GM18520 (cell line): ENCODE results near the gene CELF5.
"Not testable (repeated sequence)": the region's sequence is repeated elsewhere in the genome, so short reads cannot be mapped to it uniquely, and the experiment has no call there.

Experiments used
- ATAC-seq: cut with Tn5 transposase; IDR thresholded peaks from one replicate; pipeline ENCODE4 v1.9.1; 2021; ENCODE audit not compliant: unreplicated experiment

The CELF5 gene

GRCh38 chr19:3189702-3190469 lies 34.6 kb upstream of the CELF5 start:
- ATAC-seq = no peak

- ATAC-seq = no peak
Measured at GRCh38 chr19:3190470-3190770, 34.0 kb upstream of the CELF5 start.

GRCh38 chr19:3190921-3191805 lies 33.3 kb upstream of the CELF5 start:
- ATAC-seq = no peak

GRCh38 chr19:3191806-3192104 lies 32.7 kb upstream of the CELF5 start:
- ATAC-seq = not testable (repeated sequence)

- no peak for ATAC-seq
Measured at GRCh38 chr19:3192228-3192635, 32.2 kb upstream of the CELF5 start.

- ATAC-seq = no peak
Measured at GRCh38 chr19:3192684-3193083, 31.8 kb upstream of the CELF5 start.

GRCh38 chr19:3193256-3194105 lies 31.0 kb upstream of the CELF5 start:
- ATAC-seq = no peak

GRCh38 chr19:3194106-3195087 lies 30.1 kb upstream of the CELF5 start:
- no peak for ATAC-seq

- no peak for ATAC-seq
Measured at GRCh38 chr19:3196064-3196932, 28.2 kb upstream of the CELF5 start.

GRCh38 chr19:3196933-3197205 lies 27.6 kb upstream of the CELF5 start:
- no peak for ATAC-seq

- no peak for ATAC-seq
Measured at GRCh38 chr19:3198901-3199700, 25.4 kb upstream of the CELF5 start.

GRCh38 chr19:3201072-3201700 lies 23.3 kb upstream of the CELF5 start:
- ATAC-seq = no peak

- no peak for ATAC-seq
Measured at GRCh38 chr19:3201911-3202310, 22.6 kb upstream of the CELF5 start.

GRCh38 chr19:3202346-3202745 lies 22.1 kb upstream of the CELF5 start:
- ATAC-seq = no peak

GRCh38 chr19:3202895-3203294 lies 21.6 kb upstream of the CELF5 start:
- ATAC-seq = not testable (repeated sequence)

GRCh38 chr19:3203805-3204645 lies 20.4 kb upstream of the CELF5 start:
- ATAC-seq = no peak

- no peak for ATAC-seq
Measured at GRCh38 chr19:3204646-3205275, 19.7 kb upstream of the CELF5 start.
